ENCODE results near the gene MAN1A2. TPM values are rescaled to one million over a fixed set of nuclear protein-coding genes. Genes with fewer than 3 reads are reported as not detected.

Gene MAN1A2
- total RNA-seq, 1 donor from 2014 or later: 32.1 TPM

DNA sequence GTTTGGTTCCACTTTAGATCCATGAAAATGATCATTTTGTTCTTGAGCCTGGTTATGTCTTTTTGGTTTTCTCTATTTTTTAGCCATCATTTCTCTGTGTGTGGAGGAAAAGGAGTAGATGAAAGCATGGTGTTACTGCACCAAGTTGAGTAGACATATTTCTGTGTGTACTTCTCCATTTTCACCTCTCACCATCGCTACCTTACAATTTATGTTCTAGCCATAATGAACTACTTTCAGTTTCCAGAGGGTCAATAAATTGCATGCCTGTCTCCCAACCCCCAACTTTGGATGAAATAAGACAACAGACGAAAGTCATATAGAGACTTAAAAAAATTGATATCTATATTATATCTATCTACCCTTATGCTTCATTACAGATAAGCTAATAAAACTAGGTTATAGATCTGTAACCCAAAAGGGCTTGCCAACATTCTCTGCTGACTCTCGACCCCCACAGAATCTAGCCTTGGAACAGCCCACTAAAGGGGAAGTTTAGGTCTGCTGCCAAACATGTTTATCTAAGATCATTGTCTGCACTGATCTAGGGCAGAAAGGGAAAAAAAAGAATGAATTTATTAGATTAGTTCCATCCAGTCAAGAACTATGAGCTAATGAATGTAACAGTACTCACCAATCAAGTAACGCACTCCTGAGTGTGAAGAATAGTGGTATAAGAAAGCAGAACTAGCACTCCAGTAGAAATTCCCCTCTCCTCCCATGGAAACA lies 7.5 kb upstream of the MAN1A2 start:
- no peak for DNase-seq (ENCODE audit: extremely low read depth, low read depth, low spot score)

- no peak for DNase-seq (ENCODE audit: extremely low read depth, low read depth, low spot score)
These were observed 4.3 kb upstream of the MAN1A2 start for GRCh38 chr1:117362986-117363385.

DNA sequence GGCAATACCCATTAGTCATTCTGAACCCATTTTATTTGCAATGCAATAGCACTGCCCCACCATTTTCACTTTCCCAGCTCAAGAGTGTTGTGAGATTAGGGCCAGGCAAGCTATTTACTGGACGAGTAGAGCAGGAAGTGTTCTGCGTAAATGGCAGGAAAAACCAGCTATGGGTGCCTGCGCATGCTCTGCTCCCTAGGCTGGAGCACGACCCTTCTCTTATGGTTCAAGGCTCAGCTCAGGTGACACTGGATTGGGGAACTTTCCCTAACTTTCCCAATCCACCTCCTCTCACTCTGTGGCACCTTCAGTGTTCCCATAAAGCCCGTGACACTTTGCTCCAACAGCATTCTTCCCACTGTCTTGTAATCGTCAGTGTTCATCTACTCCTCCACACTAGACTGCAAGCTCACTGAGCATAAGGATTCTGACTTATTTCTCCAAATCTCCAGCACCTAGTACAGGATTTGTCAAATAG lies 3.6 kb upstream of the MAN1A2 start:
- DNase-seq (ENCODE audit: extremely low read depth, low read depth, low spot score): no peak

DNA sequence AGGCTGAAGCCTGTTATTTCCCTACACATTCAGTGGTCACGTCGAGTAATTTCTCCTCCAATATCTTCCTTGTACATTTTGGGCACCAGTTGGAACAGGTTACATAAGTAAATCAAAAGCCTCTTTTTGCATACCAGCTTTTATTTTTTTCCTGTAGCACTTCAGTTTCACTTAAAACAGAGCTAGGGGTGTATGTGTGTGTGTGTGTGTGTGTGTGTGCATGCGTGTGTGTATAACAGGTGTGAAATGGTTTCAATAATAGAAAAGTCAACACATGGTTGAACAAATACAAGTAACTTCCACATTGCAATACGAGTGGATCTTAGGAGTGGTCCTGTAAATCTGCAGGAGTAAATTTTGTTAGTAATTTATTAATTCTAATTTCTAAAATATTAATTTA lies 3.0 kb upstream of the MAN1A2 start:
- no peak for DNase-seq (ENCODE audit: extremely low read depth, low read depth, low spot score)

- DNase-seq (ENCODE audit: extremely low read depth, low read depth, low spot score): no peak
These were observed 1.7 kb upstream of the MAN1A2 start for GRCh38 chr1:117365350-117366176.

GRCh38 chr1:117366177-117367045 lies 838 bp upstream of the MAN1A2 start:
- no peak for DNase-seq (ENCODE audit: extremely low read depth, low read depth, low spot score)

GRCh38 chr1:117368116-117369108 lies 1.2 kb downstream of the MAN1A2 start:
- DNase-seq (ENCODE audit: extremely low read depth, low read depth, low spot score): no peak

- no peak for DNase-seq (ENCODE audit: extremely low read depth, low read depth, low spot score)
These were observed 2.8 kb downstream of the MAN1A2 start for GRCh38 chr1:117370071-117370470.

GRCh38 chr1:117370509-117370908 lies 3.3 kb downstream of the MAN1A2 start:
- DNase-seq (ENCODE audit: extremely low read depth, low read depth, low spot score): no peak

GRCh38 chr1:117371441-117372151 lies 4.3 kb downstream of the MAN1A2 start:
- DNase-seq (ENCODE audit: extremely low read depth, low read depth, low spot score): no peak

GRCh38 chr1:117372863-117373412 lies 5.7 kb downstream of the MAN1A2 start:
- no peak for DNase-seq (ENCODE audit: extremely low read depth, low read depth, low spot score)

DNA sequence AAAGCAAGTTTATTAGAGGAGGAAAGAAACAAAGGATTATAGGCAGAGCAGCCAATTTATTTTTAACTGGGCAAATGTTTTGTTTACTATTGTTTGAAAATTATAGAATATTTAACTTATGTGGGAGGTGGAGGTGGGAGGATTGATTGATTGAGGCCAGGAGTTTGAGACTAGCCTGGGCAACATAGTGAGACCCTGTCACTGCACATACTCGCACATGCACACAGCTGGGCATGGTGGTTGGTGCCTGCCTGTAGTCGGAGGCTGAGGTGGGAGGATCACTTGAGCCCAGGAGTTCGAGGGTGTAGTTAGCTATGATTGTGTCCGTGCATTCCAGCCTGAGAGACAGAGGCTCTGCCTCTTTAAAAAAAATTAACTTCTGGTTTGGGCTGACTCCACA lies 6.7 kb downstream of the MAN1A2 start:
- DNase-seq (ENCODE audit: extremely low read depth, low read depth, low spot score): no peak

- DNase-seq (ENCODE audit: extremely low read depth, low read depth, low spot score): no peak
These were observed 8.1 kb downstream of the MAN1A2 start for GRCh38 chr1:117375327-117375726.

DNA sequence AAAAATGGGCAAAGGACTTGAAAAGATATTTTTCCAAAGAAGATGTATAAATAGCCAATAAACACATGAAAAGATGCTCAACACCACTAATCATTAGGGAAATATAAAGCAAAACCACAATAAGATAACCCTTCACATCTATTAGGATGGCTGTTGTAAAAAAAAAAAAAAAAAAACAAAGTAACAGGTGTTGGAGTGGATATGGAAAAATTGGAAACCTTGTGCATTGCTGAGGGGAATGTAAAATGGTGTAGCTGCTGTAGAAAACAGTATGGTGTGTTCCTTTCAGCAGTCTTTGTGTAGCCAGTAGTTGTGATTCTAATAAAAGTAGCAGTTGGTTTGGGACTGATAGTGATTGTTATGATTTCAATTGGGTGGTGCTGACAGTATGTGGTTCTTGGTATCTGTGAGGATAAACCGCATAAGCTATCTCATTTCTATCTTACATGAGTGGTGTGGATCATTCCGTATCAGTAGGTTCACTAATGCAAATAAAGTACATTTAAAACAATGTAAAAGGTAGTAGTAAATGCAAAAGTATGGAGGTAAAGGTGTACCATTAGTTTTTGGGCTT lies 19.9 kb downstream of the MAN1A2 start:
- DNase-seq (ENCODE audit: extremely low read depth, low read depth, low spot score): no peak

DNA sequence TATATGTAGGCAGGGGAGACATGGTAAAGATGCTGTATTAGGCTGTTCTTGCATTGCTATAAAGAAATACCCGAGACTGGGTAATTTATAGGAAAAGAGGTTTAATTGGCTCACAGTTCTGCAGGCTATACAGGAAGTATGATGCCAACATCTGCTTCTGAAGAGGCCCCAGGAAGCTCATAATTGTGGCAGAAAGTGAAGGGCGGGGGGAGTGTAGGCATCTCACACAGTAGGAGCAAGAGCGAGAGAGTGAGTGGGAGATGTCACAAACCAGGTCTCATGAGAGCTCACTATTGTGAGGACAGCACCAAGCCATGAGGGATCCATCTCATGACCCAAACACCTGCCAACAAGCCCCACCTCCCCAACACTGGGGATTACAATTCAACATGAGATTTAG lies 21.1 kb downstream of the MAN1A2 start:
- DNase-seq (ENCODE audit: extremely low read depth, low read depth, low spot score): no peak

DNA sequence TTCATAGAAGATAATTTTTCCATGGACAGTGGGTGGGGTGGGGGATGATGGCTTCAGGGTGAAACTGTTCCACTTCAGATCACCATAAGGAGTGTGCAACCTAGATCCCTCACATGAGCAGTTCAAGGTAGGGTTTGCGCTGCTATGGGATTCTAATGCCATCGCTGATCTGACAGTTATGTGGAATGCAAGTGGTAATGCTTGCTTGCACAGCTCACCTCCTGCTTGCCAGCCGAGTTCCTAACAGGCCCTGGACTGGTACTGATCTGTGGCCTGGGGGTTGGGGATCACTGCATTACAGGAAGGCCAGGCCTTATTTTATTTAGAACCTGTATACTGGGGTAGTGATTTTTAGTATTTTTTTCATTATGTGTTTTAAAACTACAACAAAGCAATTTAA lies 22.0 kb downstream of the MAN1A2 start:
- DNase-seq (ENCODE audit: extremely low read depth, low read depth, low spot score): no peak

DNA sequence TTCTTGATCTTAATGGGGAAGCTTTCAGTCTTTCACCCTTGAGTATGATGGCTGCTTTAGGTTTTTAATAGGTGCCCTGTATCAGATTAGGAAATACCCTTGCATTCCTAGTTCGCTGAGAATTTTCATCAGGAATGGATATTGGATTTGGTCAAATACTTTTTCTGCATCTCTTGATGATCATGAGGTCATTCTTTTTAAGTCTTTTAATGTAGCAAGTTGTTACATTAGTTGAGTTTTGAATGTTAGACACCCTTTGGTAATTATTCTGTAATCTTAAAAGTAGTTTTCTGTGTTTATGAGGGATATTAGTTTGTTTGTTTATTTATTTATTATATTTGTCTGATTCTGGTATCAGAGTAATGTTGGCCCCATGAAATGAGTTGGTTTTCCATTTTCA lies 22.5 kb downstream of the MAN1A2 start:
- DNase-seq (ENCODE audit: extremely low read depth, low read depth, low spot score): no peak

GRCh38 chr1:117392771-117393170 lies 25.5 kb downstream of the MAN1A2 start:
- no peak for DNase-seq (ENCODE audit: extremely low read depth, low read depth, low spot score)

GRCh38 chr1:117396074-117396473 lies 28.8 kb downstream of the MAN1A2 start:
- no peak for DNase-seq (ENCODE audit: extremely low read depth, low read depth, low spot score)

All from glomerular endothelial cell (primary cell).